DMS53 (cell line): ENCODE data around the gene MSX1.

ENCODE experiments used
- DNase-seq: peaks from one replicate; lab custom pipeline; 2025; lab: John Stamatoyannopoulos, UW

The MSX1 gene

DNA sequence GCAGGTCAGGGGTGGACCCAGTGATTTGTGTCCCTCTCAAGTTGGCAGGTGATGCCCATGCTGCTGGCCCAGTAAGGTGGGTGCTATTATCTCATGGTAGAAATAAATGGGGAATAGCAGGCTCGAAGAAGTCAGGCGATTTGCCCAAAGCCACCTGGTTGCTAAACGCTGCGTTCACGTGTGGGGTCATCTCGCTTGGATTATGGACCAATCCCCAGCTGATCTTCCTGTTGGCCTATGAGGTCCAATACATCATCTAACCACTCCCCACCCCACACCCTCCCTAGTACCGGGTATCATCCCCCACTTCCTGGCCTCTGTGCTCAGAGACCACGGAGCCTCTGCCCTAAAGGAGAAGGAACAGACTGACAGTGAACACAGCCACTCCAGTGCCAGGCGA lies 18.3 kb upstream of the MSX1 start:
- no peak for DNase-seq

DNA sequence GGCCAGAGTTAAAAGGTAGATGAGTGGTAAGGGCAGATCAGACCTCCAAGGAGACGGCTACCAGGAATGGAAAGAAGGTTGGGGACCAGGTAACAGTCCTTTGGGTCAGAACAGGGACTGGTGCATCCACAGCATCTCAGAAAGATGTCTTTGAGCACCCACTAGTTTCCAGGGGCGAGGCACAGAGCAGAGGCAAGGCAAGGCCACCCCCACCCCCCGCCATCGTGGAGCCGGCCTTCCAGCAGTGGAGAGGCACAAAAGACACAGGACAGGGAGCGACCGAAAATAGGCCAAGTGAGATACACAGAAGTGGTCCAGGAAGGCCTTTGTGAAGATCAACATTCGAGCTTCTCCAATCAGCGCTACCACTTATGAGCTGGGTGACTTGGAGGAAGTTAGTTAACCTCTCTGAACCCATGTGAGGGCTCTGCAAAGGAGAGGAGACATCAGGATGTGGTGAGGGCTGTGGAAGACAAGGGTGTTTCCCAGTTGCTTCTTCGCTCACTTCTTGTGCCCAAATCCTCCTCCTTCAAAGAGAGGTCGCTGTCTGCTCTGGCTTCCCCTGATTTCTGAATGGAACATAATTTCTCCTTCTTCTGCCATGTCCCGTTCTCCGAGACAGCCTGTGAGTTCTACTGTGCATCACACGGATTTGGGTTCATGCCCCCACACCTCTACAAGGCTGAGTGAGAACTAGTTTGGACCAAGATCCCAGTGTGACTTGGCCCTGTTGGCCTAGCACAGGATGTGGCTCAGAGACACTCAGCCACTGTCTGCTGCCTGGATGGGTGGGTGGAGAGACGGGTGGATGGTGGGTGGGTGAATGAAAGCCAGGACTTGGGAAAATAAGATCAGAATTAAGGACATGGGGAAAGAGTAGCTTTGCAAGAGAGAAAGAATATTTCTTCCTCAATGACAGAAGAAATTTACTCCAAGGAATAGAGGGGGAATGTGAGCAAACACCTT lies 16.7 kb upstream of the MSX1 start:
- no peak for DNase-seq

DNA sequence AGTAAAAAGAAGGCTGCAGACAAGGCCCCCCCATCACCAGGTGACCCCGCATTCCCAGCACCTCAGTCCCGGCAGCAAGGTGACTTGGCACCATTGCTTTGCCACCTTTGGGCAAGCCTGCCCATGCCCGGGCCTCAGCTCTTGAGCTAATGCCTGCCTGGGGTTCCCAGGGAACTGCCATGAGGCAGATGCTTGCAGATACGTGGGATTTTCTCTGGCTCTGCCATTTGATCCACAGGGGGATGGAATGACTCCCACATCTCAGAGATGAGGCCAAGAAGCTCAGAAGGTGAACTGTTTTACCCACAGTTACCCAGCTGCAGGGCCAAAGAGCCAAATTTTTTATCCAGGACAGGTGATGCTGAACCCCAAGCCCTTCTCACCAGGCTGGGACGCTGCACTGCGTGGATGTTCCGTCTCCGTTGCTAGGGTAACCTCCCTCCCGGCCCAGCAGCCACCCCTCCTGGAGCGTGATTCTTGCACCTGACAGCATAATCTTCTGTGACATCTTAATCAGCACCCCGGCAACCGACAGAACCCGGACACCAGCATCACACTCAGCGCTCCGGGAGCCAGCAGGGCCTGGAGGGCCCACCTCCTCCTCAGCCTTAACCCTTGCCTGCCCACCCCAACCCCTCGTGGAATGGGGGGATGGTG lies 15.7 kb upstream of the MSX1 start:
- DNase-seq, result no peak

DNA sequence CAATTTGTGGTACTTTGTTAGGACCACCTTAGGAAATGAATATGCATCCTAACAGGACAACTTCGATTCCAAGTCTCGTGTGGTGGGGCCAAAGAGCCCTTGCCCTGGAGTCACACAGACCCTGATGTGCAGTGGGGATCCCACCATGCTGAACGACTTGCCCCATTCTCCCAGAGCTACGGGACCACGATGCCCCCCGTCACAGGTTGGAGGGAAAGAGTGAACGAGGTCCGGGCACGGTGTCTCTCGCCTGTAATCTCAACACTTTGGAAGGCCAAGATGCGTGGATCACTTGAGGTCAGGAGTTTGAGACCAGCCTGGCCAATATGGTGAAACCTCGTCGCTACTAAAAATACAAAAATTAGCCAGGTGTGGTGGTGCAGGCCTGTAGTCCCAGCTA lies 14.4 kb upstream of the MSX1 start:
- DNase-seq, result no peak

- DNase-seq, result no peak
These were observed 12.5 kb upstream of the MSX1 start for GRCh38 chr4:4847011-4847410.

- DNase-seq, result no peak
These were observed 10.9 kb upstream of the MSX1 start for GRCh38 chr4:4848540-4848939.

- no peak for DNase-seq
These were observed 10.4 kb upstream of the MSX1 start for GRCh38 chr4:4849106-4849505.

- DNase-seq, result no peak
These were observed 9.8 kb upstream of the MSX1 start for GRCh38 chr4:4849524-4850193.

DNA sequence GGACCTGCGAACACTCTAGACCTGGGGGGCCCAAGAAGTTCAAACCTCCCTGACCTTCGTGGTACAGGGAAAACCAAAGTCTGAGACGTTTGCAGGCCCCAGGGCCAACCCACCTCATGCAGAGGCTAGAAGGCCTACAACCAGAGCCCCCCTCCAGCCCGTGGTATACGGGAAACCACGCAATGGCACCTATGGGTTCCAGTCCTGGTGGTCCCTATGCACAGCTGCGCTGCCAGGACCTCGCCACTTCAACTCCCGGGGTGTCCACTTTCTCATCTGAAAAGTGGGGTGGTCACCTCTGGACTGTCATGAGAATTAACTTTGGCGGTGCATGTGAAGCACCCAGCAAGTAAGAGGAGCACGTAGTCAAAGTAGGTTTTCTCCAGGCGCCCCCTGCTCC lies 8.4 kb upstream of the MSX1 start:
- DNase-seq, result no peak

DNA sequence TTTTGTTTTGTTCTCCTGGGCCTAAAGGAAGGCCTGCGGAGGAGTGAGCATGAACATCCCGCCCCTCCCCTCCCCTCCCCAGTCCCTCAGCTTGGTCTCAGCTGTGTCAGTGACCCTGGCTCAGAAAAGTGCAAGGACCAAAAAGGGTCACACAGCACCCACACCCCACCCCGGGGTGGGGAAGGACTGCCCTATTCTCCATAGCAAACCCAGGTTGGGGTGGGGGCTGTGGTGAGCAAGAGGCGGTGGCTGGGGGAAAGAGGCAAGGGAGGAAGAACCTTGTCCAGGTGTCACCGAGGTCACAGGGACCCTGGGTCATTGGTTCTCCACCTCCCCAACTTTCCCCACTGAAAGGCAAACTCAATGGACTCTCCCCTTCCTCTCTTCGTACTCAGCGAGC lies 7.6 kb upstream of the MSX1 start:
- no peak for DNase-seq

DNA sequence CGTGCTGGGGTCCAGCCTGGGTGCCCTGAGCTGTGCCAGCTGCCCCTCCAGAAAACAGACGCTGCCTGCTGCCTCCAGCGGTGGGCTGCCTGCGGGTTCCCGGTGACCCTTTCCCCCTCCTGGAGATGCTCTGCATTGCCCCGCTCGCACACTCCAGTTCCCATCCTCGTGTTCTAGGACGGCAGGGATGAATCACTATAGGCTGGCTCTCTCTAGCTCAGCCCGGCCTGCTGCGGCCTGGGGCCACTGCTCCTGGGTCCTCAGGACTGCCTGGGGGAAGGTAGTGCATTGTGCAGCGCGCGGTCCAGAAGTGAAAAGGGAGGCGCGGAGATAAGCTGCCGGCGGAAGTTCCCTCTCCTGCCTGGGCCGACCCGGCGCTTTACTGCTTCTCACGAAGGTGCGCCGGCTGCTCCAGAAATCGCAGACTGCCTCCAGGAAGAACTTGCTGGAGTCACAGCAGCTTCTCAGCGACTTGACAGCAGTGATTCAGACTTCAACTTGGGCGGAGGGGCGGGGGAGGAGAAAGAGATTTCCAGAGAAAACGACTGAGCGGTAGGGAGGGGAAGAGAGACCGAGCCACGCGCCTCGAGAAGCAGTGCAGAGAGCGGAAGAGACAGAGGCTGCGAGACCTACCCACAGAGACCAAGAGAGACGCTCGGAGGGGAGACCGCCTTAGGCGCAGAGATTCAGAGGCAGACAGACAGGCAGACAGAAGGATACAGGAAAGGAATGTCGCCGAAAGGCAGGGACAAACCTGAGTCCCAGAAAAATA lies 6.7 kb upstream of the MSX1 start:
- peak; percentile 72 for DNase-seq

- DNase-seq, result peak; percentile 48
These were observed 6.1 kb upstream of the MSX1 start for GRCh38 chr4:4853371-4853823.

- no peak for DNase-seq
These were observed 5.4 kb upstream of the MSX1 start for GRCh38 chr4:4853921-4854648.

DNA sequence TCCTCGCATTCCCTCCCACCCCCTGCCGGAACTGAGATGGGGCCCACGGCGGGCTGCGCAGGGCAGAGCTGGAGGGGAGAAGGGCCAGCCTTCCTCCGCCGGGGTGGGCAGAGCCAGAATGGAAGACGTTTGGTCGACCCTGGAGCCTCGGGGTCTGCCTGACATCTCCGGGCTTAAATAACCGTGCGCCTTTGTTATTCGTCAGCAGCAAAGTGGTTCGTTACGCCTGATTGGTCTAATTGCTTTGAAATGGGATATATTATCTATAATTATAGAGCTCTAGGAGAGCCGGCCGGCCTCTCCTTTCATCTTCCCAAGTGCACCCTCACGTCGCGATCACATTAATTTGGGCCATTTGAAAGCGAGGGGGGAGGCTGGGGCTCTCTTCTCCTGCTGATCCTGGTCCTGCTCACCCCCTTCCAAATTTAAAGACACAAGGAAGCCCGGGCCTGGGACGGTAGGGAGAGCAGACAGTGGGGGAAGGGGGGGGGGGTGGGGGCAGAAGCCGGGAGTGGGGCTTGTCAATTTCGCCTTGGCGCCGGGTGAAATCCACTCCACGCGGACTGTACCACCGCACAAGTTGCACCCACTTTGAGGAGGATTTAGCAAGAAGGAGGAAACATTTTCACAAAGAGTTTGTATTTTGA lies 4.7 kb upstream of the MSX1 start:
- DNase-seq, result no peak

- DNase-seq, result no peak
These were observed 4.0 kb upstream of the MSX1 start for GRCh38 chr4:4855301-4856070.

- peak; percentile 63 for DNase-seq
These were observed 3.1 kb upstream of the MSX1 start for GRCh38 chr4:4856071-4857000.

GRCh38 chr4:4857001-4857808 lies 2.3 kb upstream of the MSX1 start:
- DNase-seq, result no peak
